ENCODE measurements around the gene LRRC61.

DNA sequence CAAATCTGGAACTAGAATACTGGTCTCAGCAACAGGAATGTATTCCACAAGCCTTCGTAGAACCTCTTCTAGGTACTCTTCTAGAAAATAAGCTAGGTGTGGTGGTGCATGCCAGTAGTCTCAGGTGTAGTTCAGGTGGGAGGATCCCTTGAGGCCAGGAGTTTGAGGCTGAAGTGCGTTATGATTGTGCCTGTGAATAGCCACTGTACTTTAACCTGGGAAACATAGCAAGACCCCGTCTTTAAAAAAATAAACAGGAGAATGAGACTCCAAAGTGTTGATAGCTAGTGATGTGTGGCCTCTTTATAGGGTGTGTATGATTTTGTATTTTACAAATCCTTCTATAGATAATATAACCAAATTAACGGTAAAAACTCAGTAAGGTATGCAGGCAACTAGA, 54.5 kb downstream of the LRRC61 start:
- TF ChIP-seq CTCF (conservative IDR thresholded peaks at IDR 0.05; ENCODE audit: low read depth in 2 of 2), result no peak
- TF ChIP-seq POLR2AphosphoS5 (IDR thresholded peaks at IDR 0.05; ENCODE audit: low read depth), result no peak
- no peak for TF ChIP-seq REST (IDR thresholded peaks at IDR 0.05; ENCODE audit: unreplicated experiment)
- no peak for TF ChIP-seq EZH2 (IDR thresholded peaks at IDR 0.05; ENCODE audit: low read depth, unreplicated experiment)
- no peak for TF ChIP-seq EZH2phosphoT487 (IDR thresholded peaks at IDR 0.05; ENCODE audit: unreplicated experiment)
- no peak for TF ChIP-seq ZNF114 (CRISPR knock-in tag; IDR thresholded peaks at IDR 0.05)
- TF ChIP-seq CREB1 (CRISPR knock-in tag; IDR thresholded peaks at IDR 0.05; ENCODE audit: low read depth), result no peak
- TF ChIP-seq, protein P1, sequence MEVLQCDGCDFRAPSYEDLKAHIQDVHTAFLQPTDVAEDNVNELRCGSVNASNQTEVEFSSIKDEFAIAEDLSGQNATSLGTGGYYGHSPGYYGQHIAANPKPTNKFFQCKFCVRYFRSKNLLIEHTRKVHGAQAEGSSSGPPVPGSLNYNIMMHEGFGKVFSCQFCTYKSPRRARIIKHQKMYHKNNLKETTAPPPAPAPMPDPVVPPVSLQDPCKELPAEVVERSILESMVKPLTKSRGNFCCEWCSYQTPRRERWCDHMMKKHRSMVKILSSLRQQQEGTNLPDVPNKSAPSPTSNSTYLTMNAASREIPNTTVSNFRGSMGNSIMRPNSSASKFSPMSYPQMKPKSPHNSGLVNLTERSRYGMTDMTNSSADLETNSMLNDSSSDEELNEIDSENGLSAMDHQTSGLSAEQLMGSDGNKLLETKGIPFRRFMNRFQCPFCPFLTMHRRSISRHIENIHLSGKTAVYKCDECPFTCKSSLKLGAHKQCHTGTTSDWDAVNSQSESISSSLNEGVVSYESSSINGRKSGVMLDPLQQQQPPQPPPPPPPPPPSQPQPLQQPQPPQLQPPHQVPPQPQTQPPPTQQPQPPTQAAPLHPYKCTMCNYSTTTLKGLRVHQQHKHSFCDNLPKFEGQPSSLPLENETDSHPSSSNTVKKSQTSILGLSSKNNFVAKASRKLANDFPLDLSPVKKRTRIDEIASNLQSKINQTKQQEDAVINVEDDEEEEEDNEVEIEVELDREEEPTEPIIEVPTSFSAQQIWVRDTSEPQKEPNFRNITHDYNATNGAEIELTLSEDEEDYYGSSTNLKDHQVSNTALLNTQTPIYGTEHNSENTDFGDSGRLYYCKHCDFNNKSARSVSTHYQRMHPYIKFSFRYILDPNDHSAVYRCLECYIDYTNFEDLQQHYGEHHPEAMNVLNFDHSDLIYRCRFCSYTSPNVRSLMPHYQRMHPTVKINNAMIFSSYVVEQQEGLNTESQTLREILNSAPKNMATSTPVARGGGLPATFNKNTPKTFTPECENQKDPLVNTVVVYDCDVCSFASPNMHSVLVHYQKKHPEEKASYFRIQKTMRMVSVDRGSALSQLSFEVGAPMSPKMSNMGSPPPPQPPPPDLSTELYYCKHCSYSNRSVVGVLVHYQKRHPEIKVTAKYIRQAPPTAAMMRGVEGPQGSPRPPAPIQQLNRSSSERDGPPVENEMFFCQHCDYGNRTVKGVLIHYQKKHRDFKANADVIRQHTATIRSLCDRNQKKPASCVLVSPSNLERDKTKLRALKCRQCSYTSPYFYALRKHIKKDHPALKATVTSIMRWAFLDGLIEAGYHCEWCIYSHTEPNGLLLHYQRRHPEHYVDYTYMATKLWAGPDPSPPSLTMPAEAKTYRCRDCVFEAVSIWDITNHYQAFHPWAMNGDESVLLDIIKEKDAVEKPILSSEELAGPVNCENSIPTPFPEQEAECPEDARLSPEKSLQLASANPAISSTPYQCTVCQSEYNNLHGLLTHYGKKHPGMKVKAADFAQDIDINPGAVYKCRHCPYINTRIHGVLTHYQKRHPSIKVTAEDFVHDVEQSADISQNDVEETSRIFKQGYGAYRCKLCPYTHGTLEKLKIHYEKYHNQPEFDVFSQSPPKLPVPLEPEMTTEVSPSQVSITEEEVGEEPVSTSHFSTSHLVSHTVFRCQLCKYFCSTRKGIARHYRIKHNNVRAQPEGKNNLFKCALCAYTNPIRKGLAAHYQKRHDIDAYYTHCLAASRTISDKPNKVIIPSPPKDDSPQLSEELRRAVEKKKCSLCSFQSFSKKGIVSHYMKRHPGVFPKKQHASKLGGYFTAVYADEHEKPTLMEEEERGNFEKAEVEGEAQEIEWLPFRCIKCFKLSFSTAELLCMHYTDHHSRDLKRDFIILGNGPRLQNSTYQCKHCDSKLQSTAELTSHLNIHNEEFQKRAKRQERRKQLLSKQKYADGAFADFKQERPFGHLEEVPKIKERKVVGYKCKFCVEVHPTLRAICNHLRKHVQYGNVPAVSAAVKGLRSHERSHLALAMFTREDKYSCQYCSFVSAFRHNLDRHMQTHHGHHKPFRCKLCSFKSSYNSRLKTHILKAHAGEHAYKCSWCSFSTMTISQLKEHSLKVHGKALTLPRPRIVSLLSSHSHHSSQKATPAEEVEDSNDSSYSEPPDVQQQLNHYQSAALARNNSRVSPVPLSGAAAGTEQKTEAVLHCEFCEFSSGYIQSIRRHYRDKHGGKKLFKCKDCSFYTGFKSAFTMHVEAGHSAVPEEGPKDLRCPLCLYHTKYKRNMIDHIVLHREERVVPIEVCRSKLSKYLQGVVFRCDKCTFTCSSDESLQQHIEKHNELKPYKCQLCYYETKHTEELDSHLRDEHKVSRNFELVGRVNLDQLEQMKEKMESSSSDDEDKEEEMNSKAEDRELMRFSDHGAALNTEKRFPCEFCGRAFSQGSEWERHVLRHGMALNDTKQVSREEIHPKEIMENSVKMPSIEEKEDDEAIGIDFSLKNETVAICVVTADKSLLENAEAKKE (CRISPR knock-in tag; IDR thresholded peaks at IDR 0.05), result no peak
- TF ChIP-seq STAT1 (IDR thresholded peaks at IDR 0.05; ENCODE audit: unreplicated experiment), result no peak
- TF ChIP-seq JUNB (IDR thresholded peaks at IDR 0.05; ENCODE audit: unreplicated experiment), result no peak
